T-helper 9 cell (primary cell): ENCODE results near the gene RARG.
A peak's percentile ranks its signal among the peaks of the same experiment; 100 is the strongest.

Experiments
- DNase-seq: peaks from one replicate; pipeline ENCODE4 v3.0.0-alpha.2; 2020

The RARG gene

GRCh38 chr12:53244337-53244736 lies 12.3 kb upstream of the RARG start:
- no peak for DNase-seq

- no peak for DNase-seq
These were observed 9.8 kb upstream of the RARG start for GRCh38 chr12:53241623-53242412.

GRCh38 chr12:53239643-53240258 lies 7.7 kb upstream of the RARG start:
- DNase-seq, result no peak

- peak; percentile 62 for DNase-seq
These were observed 4.6 kb upstream of the RARG start for GRCh38 chr12:53236443-53237111.

GRCh38 chr12:53235742-53236442 lies 3.9 kb upstream of the RARG start:
- no peak for DNase-seq

GRCh38 chr12:53235164-53235563 lies 3.2 kb upstream of the RARG start:
- no peak for DNase-seq

GRCh38 chr12:53234271-53234914 lies 2.4 kb upstream of the RARG start:
- DNase-seq, result no peak

GRCh38 chr12:53233671-53234121 lies 1.7 kb upstream of the RARG start:
- DNase-seq, result no peak

GRCh38 chr12:53232646-53233461 lies 845 bp upstream of the RARG start:
- peak; percentile 43 for DNase-seq

GRCh38 chr12:53231671-53231920 lies 413 bp downstream of the RARG start:
- DNase-seq, result no peak

- DNase-seq, result no peak
These were observed 1.7 kb downstream of the RARG start for GRCh38 chr12:53230108-53230845.

GRCh38 chr12:53229454-53229853 lies 2.6 kb downstream of the RARG start:
- DNase-seq, result no peak

- DNase-seq, result no peak
These were observed 4.2 kb downstream of the RARG start for GRCh38 chr12:53227836-53228235.

- no peak for DNase-seq
These were observed 4.7 kb downstream of the RARG start for GRCh38 chr12:53227341-53227740.

GRCh38 chr12:53226815-53227214 lies 5.2 kb downstream of the RARG start:
- DNase-seq, result no peak

GRCh38 chr12:53225635-53226424 lies 6.2 kb downstream of the RARG start:
- no peak for DNase-seq

- no peak for DNase-seq
These were observed 6.9 kb downstream of the RARG start for GRCh38 chr12:53224897-53225634.

GRCh38 chr12:53224061-53224896 lies 7.7 kb downstream of the RARG start:
- DNase-seq, result no peak
